ENCODE results near the gene NTNG2. TPM values are rescaled to one million over a fixed set of nuclear protein-coding genes. Genes with fewer than 3 reads are reported as not detected.
"Not testable (repeated sequence)": the region's sequence is repeated elsewhere in the genome, so short reads cannot be mapped to it uniquely, and the experiment has no call there.

The NTNG2 gene
- 0.18 TPM for polyA plus RNA-seq (ENCODE audit: insufficient read length)
- long read RNA-seq, donor 1: 0 reads
- long read RNA-seq, donor 2: 0 reads
- long read RNA-seq, donor 3, partial matches to known transcripts: 0 of 1 reads
- long read RNA-seq, donor 3, other reads (novel, unspliced or antisense): 0 of 1 reads
- long read RNA-seq, donor 4: 0 reads
- long read RNA-seq, donor 5, partial matches to known transcripts: 0 of 1 reads
- long read RNA-seq, donor 5, other reads (novel, unspliced or antisense): 0 of 1 reads
- long read RNA-seq, donor 6: 0 reads
- long read RNA-seq, donor 7: 0 reads
- long read RNA-seq, donor 8: 0 reads

- DNase-seq: no peak
Measured at GRCh38 chr9:132161743-132162184, at the start of gene NTNG2. Gene NTNG2 (plus strand): TSS chr9:132162058. CDS start chr9:132166832, 4,774 bp downstream.

- peak; percentile 72 for DNase-seq
Measured at GRCh38 chr9:132114102-132114707, 47.7 kb upstream of the NTNG2 start.

GRCh38 chr9:132116583-132116982 lies 45.3 kb upstream of the NTNG2 start:
- no peak for DNase-seq

GRCh38 chr9:132117694-132118093 lies 44.2 kb upstream of the NTNG2 start:
- no peak for DNase-seq

- no peak for DNase-seq
Measured at GRCh38 chr9:132121021-132121420, 40.8 kb upstream of the NTNG2 start.

- DNase-seq: no peak
Measured at GRCh38 chr9:132124800-132125199, 37.1 kb upstream of the NTNG2 start.

- DNase-seq: no peak
Measured at GRCh38 chr9:132125361-132125760, 36.5 kb upstream of the NTNG2 start.

GRCh38 chr9:132125944-132126679 lies 35.7 kb upstream of the NTNG2 start:
- no peak for DNase-seq

GRCh38 chr9:132126680-132127236 lies 35.1 kb upstream of the NTNG2 start:
- no peak for DNase-seq

GRCh38 chr9:132127888-132128534 lies 33.8 kb upstream of the NTNG2 start:
- DNase-seq: peak; percentile 1

- no peak for DNase-seq
Measured at GRCh38 chr9:132129535-132129934, 32.3 kb upstream of the NTNG2 start.

GRCh38 chr9:132134085-132134484 lies 27.8 kb upstream of the NTNG2 start:
- not testable (repeated sequence) for DNase-seq

GRCh38 chr9:132135456-132135855 lies 26.4 kb upstream of the NTNG2 start:
- DNase-seq: no peak

- no peak for DNase-seq
Measured at GRCh38 chr9:132136151-132136780, 25.6 kb upstream of the NTNG2 start.

- no peak for DNase-seq
Measured at GRCh38 chr9:132141344-132141947, 20.4 kb upstream of the NTNG2 start.

- DNase-seq: no peak
Measured at GRCh38 chr9:132141948-132142594, 19.8 kb upstream of the NTNG2 start.

GRCh38 chr9:132142924-132143323 lies 18.9 kb upstream of the NTNG2 start:
- DNase-seq: no peak

- DNase-seq: no peak
Measured at GRCh38 chr9:132143359-132143758, 18.5 kb upstream of the NTNG2 start.

GRCh38 chr9:132144708-132145365 lies 17.0 kb upstream of the NTNG2 start:
- DNase-seq: no peak

GRCh38 chr9:132146039-132146438 lies 15.8 kb upstream of the NTNG2 start:
- no peak for DNase-seq
